NT2/D1 (cell line): ENCODE data around the gene FEM1B.

Source experiments
- YY1 ChIP-seq: IDR thresholded peaks from 2 replicates; pipeline ENCODE4 v1.6.1; 2011; ENCODE audit not compliant: insufficient read length, insufficient read depth
- ZNF274 ChIP-seq: IDR thresholded peaks from 2 replicates; pipeline ENCODE4 v1.6.1; 2011; ENCODE audit warnings: mild to moderate bottlenecking, low read depth, low read length

DNA sequence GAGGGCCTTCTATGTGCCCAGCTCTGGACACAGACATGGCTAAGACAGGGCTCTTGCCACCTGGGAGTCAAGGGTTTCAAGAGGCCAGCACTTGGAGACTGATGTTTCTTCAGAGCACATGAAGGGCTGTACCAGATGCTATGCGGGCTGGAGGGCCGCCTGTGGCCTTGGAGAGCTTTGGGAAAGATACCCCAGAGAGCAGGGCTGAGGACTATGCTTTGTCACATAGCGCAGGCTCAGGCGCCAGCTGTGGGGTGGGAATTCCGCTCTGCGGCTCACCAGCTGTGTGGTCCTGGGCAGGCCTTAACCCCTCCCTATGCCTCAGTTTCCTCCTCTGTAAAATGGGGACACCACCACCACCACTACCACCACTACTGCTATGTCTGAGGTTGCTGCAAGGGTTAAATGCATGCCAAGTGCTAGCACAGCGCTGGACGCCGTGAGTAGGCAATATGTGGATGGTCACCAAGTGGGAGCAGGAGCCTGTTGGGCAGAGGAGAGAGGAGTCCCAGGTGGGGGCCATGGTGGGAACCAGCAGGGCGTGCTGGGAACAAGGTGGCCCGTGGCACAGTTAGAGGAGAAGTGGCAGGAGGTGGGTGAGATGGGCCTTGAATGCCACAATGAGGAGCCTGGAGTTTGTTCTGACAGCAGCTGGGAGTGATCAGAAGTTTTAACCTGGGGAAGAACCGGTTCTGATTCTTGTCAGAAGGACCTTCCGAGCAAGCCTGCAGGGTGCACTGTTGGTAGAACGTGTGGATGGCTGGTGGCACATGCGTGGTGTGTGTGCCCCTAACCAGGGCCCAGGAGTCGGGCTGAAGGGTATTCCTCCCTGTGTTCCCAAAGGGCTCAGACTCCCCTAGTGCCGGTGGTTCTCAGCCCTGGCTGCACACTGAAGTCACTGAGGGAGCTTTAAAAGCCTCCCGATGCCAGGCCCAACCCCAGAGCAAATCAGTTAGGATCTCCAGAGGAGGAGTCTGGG is 41.7 kb downstream of the FEM1B start:
- no peak for TF ChIP-seq YY1
- TF ChIP-seq ZNF274: no peak
